Left forelimb (tissue), 1 donor: Measurements from ENCODE around the gene AGBL5.
"Not testable (repeated sequence)": the region's sequence is repeated elsewhere in the genome, so short reads cannot be mapped to it uniquely, and the experiment has no call there.

Source experiments
- DNase-seq: peaks from one replicate; pipeline ENCODE4 v3.0.0-alpha.2; 2018; ENCODE audit warnings: low spot score

Gene AGBL5

GRCh38 chr2:27118525-27119329 lies 67.3 kb downstream of the AGBL5 start, which contains the start of gene CGREF1:
TSS of gene CGREF1 (minus strand) at chr2:27119128. CDS start at chr2:27104366, 14,762 bp downstream.
- no peak for DNase-seq

GRCh38 chr2:27119330-27119670 lies 67.8 kb downstream of the AGBL5 start:
- not testable (repeated sequence) for DNase-seq
